GM18511 (cell line): Measurements from ENCODE around the gene TSPEAR.

Experiments
- ATAC-seq: cut with Tn5 transposase; IDR thresholded peaks from one replicate; pipeline ENCODE4 v1.9.1; 2021; ENCODE audit warnings: mild to moderate bottlenecking, moderate library complexity; ENCODE audit not compliant: unreplicated experiment

The TSPEAR gene

GRCh38 chr21:44723177-44724131 lies 12.1 kb upstream of the TSPEAR start:
- ATAC-seq = no peak

GRCh38 chr21:44722731-44723130 lies 11.4 kb upstream of the TSPEAR start:
- ATAC-seq = no peak

DNA sequence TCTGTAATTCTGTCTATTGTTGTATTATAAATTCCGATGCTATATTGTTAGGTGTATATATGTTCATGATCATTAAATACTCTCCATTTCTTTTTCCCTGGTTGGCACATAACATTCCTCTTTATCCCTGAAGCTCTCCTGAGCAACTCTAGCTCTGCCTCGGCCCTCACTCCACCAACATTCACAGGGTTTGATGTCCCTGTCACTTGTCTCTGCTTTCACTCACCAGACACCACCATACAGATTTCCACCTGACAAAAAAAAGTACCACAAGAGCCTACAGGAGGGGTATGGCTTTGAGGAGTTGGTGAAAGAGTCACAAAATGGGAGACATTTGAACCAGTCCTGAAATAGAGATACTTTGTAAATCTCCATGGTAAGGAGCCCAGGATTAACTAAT lies 8.8 kb upstream of the TSPEAR start:
- ATAC-seq = no peak

- ATAC-seq = no peak
Measured at GRCh38 chr21:44718571-44718970, 7.2 kb upstream of the TSPEAR start.

DNA sequence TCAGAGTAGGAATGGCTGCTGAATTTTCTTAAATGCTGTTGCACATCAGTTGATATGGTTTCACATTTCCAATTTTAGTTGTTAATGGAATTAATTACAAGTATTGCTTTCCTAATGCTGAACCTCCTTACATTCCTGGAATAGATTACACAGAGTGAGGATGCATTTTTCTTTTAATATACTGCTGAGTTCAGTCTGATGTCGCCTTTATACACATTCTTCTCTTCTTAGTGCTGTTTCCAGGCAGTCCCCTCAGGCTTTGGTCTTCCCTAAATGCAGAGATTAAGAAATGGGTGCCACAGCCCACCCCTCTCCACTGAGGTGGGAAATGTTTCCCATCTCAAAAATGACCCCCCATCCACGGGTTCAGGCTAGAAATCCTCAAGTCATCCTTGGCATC lies 6.7 kb upstream of the TSPEAR start:
- no peak for ATAC-seq

DNA sequence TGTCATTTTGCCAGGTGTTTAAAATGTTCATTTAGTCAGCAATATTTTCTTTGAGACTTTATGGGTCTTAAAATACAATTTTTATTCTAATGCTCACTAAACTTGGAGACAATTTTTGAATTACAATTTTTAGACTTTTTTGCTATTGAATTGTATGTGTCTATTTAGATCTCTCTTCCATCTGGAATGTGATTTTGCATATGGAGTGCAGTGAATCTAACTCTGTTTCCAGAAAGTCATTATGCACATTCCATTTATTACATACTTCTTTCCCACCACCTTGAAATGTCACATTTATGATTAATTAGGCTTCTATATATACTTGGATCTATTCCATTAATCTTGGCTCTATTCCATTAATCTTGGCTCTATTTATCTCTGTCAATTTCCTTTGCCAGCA lies 5.6 kb upstream of the TSPEAR start:
- ATAC-seq = no peak

GRCh38 chr21:44714905-44715304 lies 3.5 kb upstream of the TSPEAR start:
- ATAC-seq = no peak

DNA sequence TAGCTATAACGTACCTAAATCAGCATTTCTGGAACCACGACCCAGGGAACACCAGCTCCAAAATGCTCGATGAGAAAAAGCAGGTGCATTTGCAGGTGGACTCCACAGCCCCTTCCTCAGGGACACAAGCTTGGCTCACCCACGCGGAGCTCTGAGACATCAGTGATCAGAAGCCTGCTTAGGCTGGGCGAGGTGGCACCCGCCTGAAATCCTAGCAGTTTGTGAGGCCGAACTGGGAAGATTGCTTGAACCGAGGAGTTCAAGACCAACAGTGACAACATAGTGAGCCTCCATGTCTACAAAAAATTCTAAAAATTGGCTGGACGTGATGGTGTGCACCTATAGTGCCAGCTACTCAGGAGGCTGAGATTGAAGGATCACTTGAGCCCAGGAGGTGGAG lies 2.5 kb upstream of the TSPEAR start:
- no peak for ATAC-seq

GRCh38 chr21:44713130-44713529 lies 1.8 kb upstream of the TSPEAR start:
- ATAC-seq = no peak

DNA sequence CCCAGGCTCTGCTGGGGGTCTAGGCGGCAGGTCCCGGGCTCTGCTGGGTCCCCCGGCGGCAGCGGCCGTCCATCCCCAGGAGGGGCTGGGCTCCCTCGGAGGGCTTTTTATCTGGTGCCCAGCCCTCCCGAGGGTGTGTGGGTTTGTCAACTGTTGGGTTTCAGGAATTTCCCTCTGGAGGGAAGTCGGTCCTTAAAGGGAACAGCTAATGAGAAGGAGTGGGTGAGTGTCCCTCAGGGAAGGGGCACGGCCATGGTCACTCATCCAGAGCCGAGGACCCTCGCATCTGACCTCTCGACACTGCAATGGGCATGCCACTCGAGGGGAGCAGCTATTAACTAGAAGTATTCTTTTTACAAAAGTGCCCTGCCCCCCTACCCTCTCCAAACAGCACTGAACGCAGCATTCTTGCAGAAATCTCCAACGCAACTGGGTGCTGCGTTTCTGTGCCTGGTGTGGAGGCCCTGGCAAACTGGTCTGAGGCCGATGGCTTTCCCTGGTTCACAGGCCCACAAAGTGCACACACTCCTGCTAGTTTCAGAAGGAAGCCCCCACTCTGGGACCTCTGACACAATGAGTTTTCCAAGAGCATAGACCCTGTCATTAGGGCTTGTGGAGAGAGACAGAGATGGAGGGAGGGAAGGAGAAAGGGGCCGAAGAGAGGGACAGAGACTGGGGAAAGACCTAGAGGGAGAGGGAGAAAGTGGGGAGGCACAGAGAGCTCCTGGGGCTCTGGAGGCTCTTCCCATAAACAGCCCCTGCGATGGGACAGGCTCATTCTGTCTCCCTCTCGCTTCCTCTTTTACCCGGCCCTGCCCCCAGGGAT lies 1.0 kb upstream of the TSPEAR start:
- ATAC-seq = no peak

GRCh38 chr21:44710756-44711326 lies 531 bp downstream of the TSPEAR start:
- ATAC-seq = no peak

- no peak for ATAC-seq
Measured at GRCh38 chr21:44710294-44710665, 1.1 kb downstream of the TSPEAR start.

GRCh38 chr21:44709426-44710293 lies 1.7 kb downstream of the TSPEAR start:
- ATAC-seq = no peak

DNA sequence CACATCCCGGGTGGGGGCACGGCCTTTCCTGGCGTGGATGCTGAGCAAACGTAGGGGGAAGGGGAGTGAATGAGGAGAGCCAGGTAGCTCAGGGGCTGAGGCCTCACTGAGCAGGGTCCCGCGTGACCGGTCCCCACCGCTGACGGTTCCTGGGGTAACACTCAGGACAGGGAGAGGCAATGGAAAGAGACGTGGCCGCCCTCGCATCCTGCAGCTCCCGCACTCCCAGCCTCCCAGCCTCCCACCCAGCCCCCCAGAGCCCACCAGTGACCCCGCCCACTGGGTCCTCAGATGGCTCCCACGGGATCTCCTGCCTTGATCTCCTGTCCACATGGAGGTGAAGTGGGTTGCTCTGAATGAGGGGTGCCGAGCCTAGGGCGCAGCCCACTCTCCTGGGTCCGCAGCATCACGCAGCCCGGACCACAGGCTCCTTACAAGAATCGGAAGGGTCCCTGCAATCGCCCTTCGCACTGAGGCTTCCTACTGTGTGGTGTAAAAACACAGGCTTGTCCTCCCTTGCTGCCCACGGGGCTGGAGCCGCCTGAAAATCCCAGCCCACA lies 2.4 kb downstream of the TSPEAR start:
- ATAC-seq = no peak

DNA sequence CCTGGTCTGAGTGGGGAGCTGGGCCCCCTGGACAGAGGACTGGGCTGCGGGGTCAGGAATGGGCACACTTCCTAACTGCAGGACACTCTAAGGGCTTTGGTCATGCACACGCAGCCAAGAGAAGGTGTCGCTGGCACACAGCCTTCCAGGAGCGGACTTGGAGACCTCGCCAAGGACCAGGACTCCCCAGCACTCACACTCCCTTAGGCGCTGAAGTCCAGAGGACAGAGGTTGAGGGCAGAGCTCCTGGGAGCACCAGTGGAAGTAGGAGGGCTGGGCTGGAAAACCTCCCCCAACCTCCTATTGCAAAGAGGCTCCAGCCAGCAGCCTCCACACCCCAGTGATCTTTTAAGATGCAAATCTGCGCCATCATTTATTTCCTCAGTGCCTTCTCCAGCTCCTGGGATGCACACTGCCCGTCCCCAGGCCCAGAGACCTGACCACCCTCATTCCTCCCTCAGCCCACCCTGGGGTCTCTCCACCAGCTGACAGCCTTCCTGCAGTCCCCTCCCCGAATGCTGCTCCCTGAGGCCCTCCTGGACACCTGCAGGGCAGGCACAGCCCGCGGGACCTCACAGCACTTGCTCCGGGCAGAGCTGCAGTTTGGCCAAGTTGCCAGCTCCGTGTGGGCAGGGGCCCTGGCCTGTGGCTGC lies 3.0 kb downstream of the TSPEAR start:
- no peak for ATAC-seq

DNA sequence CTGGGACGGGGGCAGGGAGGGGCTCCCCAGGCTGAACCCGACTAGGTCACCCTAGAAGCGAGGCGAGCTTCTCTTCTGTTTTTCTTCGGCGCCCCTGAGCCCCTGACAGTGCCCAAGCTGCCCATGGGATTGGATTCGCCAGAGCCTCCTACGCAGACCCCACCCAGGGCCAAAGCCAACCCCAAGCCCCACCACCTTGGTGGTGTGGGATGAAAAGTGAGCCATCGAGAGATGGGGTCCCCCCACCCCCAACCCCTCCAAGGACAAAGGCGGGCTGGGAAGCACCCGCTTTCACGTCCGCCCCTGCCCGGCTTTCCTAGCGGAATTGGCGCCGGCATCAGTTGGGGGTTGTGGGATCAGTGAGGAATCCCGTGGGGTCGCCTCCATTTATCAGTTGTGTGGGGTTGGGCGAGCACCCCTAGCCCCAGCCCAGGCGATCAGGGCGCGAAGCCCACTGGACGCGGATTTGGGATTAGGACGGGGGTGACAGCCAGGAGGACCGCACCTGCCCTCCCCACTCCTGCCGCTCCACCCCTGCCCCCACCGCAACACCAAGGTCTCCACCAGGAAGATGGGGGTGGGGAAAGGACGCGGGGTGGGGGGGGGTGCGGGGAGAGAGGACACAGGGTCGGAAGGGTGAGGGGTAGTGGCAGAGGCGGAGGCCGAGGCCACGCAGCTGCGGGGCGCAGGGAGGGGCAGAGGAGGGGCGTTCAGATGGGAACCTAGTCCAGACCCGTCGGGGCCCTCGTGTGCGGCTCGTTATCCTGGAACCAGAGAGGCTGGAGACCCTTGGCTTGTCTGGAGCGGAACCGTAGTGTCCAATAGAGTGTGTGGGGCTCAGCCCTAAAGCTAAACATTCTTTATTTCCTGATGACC lies 4.4 kb downstream of the TSPEAR start:
- no peak for ATAC-seq

GRCh38 chr21:44706026-44706705 lies 5.2 kb downstream of the TSPEAR start:
- ATAC-seq = no peak

- no peak for ATAC-seq
Measured at GRCh38 chr21:44704636-44705001, 6.8 kb downstream of the TSPEAR start.
